Activated CD4-positive, alpha-beta T cell treated with anti-CD3 and anti-CD28 coated beads, Interleukin-2, amount 10 ng/mL, durations not matched to agents 7 days and 5 days (primary cell): ENCODE results near the gene PLXDC2. TPM values are rescaled to one million over a fixed set of nuclear protein-coding genes. Genes with fewer than 3 reads are reported as not detected.

Experiments
- CTCF ChIA-PET: fragments of 350-600 bp; sonication (Branson Sonifier 250); formaldehyde crosslinking; loops from one replicate; lab custom pipeline; 2021; ENCODE audit warnings: antibody characterized with exemption; lab: Charles Lee
- POLR2A ChIA-PET: fragments of 350-600 bp; sonication (Branson Sonifier 250); formaldehyde crosslinking; loops from one replicate; lab custom pipeline; 2021; ENCODE audit warnings: antibody characterized with exemption; lab: Charles Lee
- DNase-seq: peaks from one replicate; pipeline ENCODE4 v3.0.0-alpha.2; 2020
- H3K27ac Mint-ChIP-seq: one replicate; pipeline ENCODE4 v1.8.0; 2021; ENCODE audit warnings: mild to moderate bottlenecking, moderate library complexity, mixed read lengths
- H3K27me3 Mint-ChIP-seq: one replicate; pipeline ENCODE4 v1.8.0; 2021; ENCODE audit warnings: mixed read lengths
- H3K36me3 Mint-ChIP-seq: one replicate; pipeline ENCODE4 v1.8.0; 2021; ENCODE audit warnings: low read depth, mixed read lengths
- H3K4me1 Mint-ChIP-seq: one replicate; pipeline ENCODE4 v1.8.0; 2021; ENCODE audit warnings: mixed read lengths
- H3K4me3 Mint-ChIP-seq: one replicate; pipeline ENCODE4 v1.8.0; 2021; ENCODE audit warnings: mild to moderate bottlenecking, moderate library complexity, mixed read lengths
- H3K9me3 Mint-ChIP-seq: one replicate; pipeline ENCODE4 v1.8.0; 2021; ENCODE audit warnings: mixed read lengths
- total RNA-seq, 2 experiments: library from RNA; stranded (reverse); gene quantifications; one replicate each; pipeline ENCODE4 v1.2.3, GENCODE V29; 2021

The PLXDC2 gene
- total RNA-seq, 2 experiments from 2014 or later = not detected

- Mint-ChIP-seq H3K27me3 (no peaks in the 10 kb centered on the region), H3K27ac (no peak overlapping the region), H3K36me3 (no peaks in the 10 kb centered on the region), H3K4me3 (no peak overlapping the region), H3K4me1 (no peaks in the 10 kb centered on the region), H3K9me3 (peaks cover 5% of the 10 kb centered on the region)
- POLR2A ChIA-PET = no interaction called here
- CTCF ChIA-PET = no interaction called here
- no peak for DNase-seq
Measured at GRCh38 chr10:19930936-19931893, 115.0 kb downstream of the PLXDC2 start.

- POLR2A ChIA-PET = no interaction called here
- CTCF ChIA-PET = no interaction called here
- H3K27me3 Mint-ChIP-seq = no peaks in the 10 kb centered on the region
- H3K27ac Mint-ChIP-seq = no peak overlapping the region
- H3K4me1 Mint-ChIP-seq = no peaks in the 10 kb centered on the region
- peaks cover 5% of the 10 kb centered on the region for H3K9me3 Mint-ChIP-seq
- H3K4me3 Mint-ChIP-seq = no peak overlapping the region
- no peaks in the 10 kb centered on the region for H3K36me3 Mint-ChIP-seq
- DNase-seq = no peak
Measured at GRCh38 chr10:19931894-19932590, 115.8 kb downstream of the PLXDC2 start.

GRCh38 chr10:19932806-19933371, 116.7 kb downstream of the PLXDC2 start:
- POLR2A ChIA-PET = no interaction called here

DNA sequence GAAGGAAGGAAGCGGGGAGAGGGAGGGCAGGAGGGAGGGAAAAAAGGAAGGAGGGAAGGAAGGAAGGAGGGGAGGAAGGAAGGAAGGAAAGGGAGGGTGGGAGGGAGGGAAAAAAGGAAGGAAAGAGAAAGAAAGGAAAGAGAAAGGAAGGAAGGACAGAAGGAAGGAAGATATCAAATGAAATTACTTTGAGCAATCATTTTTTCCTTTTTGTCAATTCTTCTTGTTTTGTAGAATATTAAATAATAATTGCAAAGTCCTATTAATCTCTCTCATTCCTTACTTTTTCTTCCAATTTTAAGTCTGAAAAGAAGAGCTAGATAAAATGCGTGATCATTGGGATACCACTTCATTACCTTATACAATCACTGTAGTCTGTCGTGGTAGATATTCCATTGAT, 117.5 kb downstream of the PLXDC2 start:
- no peak overlapping the region for H3K27ac Mint-ChIP-seq
- H3K9me3 Mint-ChIP-seq = peaks cover 6% of the 10 kb centered on the region
- H3K27me3 Mint-ChIP-seq = no peaks in the 10 kb centered on the region
- H3K4me1 Mint-ChIP-seq = no peaks in the 10 kb centered on the region
- no peaks in the 10 kb centered on the region for H3K36me3 Mint-ChIP-seq
- CTCF ChIA-PET = interaction anchor here (1.1 kb wide), 1 partner anchor 35 kb away, joined by 3 read pairs; no protein-coding TSS in a partner anchor
- POLR2A ChIA-PET = no interaction called here
- no peak for DNase-seq
- no peak overlapping the region for H3K4me3 Mint-ChIP-seq

More at GRCh38 chr10:19932806-19933371, 116.7 kb downstream of the PLXDC2 start:
- peaks cover 5% of the 10 kb centered on the region for H3K9me3 Mint-ChIP-seq
- no peaks in the 10 kb centered on the region for H3K4me1 Mint-ChIP-seq
- H3K36me3 Mint-ChIP-seq = no peaks in the 10 kb centered on the region
- no peak overlapping the region for H3K27ac Mint-ChIP-seq
- no peaks in the 10 kb centered on the region for H3K27me3 Mint-ChIP-seq
- CTCF ChIA-PET = no interaction called here
- no peak overlapping the region for H3K4me3 Mint-ChIP-seq
- no peak for DNase-seq

GRCh38 chr10:19935176-19935575, 118.9 kb downstream of the PLXDC2 start:
- Mint-ChIP-seq H3K27me3 (no peaks in the 10 kb centered on the region), H3K4me1 (no peaks in the 10 kb centered on the region), H3K36me3 (no peaks in the 10 kb centered on the region), H3K9me3 (peaks cover 4% of the 10 kb centered on the region), H3K4me3 (no peak overlapping the region), H3K27ac (no peak overlapping the region)
- DNase-seq = no peak
- CTCF ChIA-PET = no interaction called here
- POLR2A ChIA-PET = no interaction called here

- H3K9me3 Mint-ChIP-seq = peaks cover 4% of the 10 kb centered on the region
- no peak for DNase-seq
- H3K4me3 Mint-ChIP-seq = no peak overlapping the region
- ChIA-PET POLR2A (no interaction called here), CTCF (no interaction called here)
- H3K4me1 Mint-ChIP-seq = no peaks in the 10 kb centered on the region
- H3K27me3 Mint-ChIP-seq = no peaks in the 10 kb centered on the region
- no peak overlapping the region for H3K27ac Mint-ChIP-seq
- H3K36me3 Mint-ChIP-seq = no peaks in the 10 kb centered on the region
Measured at GRCh38 chr10:19936289-19936688, 120.1 kb downstream of the PLXDC2 start.

DNA sequence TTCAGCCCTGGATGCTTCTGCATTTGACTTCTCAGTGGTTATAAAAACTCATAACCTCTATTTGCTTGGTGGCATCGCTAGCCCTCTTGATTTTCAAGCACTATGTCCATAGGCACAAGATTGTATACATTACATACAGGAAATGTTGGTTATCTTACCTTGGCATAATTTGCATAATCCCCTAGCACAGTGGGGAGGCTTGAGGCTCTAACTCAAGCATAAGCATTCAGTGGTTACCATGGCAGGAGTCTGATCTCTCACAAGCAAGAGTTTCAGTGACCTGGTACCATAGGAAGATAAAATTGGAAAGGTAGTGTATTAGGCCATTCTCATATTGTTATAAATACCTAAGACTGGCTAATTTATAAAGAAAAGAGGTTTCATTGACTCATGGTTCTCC, 121.8 kb downstream of the PLXDC2 start:
- POLR2A ChIA-PET = no interaction called here
- CTCF ChIA-PET = no interaction called here
- no peaks in the 10 kb centered on the region for H3K36me3 Mint-ChIP-seq
- no peak overlapping the region for H3K27ac Mint-ChIP-seq
- H3K4me3 Mint-ChIP-seq = no peak overlapping the region
- H3K27me3 Mint-ChIP-seq = no peaks in the 10 kb centered on the region
- H3K4me1 Mint-ChIP-seq = no peaks in the 10 kb centered on the region
- peaks cover 2% of the 10 kb centered on the region for H3K9me3 Mint-ChIP-seq
- DNase-seq = no peak

- ChIA-PET POLR2A (no interaction called here), CTCF (no interaction called here)
- Mint-ChIP-seq H3K27ac (no peak overlapping the region), H3K36me3 (no peaks in the 10 kb centered on the region), H3K27me3 (no peaks in the 10 kb centered on the region), H3K9me3 (peaks cover 2% of the 10 kb centered on the region), H3K4me1 (no peaks in the 10 kb centered on the region), H3K4me3 (no peak overlapping the region)
- DNase-seq = no peak
Measured at GRCh38 chr10:19941206-19941880, 125.1 kb downstream of the PLXDC2 start.

GRCh38 chr10:19944911-19945663, 128.9 kb downstream of the PLXDC2 start:
- DNase-seq = no peak
- ChIA-PET POLR2A (no interaction called here), CTCF (no interaction called here)
- Mint-ChIP-seq H3K4me3 (no peak overlapping the region), H3K27ac (no peak overlapping the region), H3K4me1 (no peaks in the 10 kb centered on the region), H3K9me3 (no peaks in the 10 kb centered on the region), H3K36me3 (no peaks in the 10 kb centered on the region), H3K27me3 (no peaks in the 10 kb centered on the region)

DNA sequence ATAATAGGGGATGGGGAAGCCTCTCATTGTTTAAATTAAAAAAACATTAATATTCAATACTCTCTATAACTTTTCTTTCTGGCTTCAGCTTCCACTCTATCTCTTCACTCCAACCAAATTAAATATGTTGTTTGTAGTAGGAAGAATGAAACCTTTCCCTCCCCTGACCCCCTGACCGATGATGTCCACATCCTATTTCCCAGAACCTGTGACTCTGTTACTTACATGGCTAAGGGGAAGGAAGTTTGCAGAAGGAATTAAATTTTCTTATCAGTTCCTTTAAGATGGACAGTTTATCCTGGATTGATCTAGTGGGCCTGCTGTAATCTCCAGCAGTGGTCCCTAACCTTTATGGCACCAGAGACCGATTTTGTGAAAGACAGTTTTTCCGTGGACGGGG, 130.0 kb downstream of the PLXDC2 start:
- Mint-ChIP-seq H3K36me3 (no peaks in the 10 kb centered on the region), H3K27ac (no peak overlapping the region), H3K4me3 (no peak overlapping the region), H3K27me3 (no peaks in the 10 kb centered on the region), H3K9me3 (no peaks in the 10 kb centered on the region), H3K4me1 (no peaks in the 10 kb centered on the region)
- no peak for DNase-seq
- ChIA-PET CTCF (no interaction called here), POLR2A (no interaction called here)

GRCh38 chr10:19946791-19947190, 130.6 kb downstream of the PLXDC2 start:
- H3K36me3 Mint-ChIP-seq = no peaks in the 10 kb centered on the region
- ChIA-PET POLR2A (no interaction called here), CTCF (no interaction called here)
- no peak overlapping the region for H3K27ac Mint-ChIP-seq
- H3K27me3 Mint-ChIP-seq = no peaks in the 10 kb centered on the region
- H3K4me3 Mint-ChIP-seq = no peak overlapping the region
- no peaks in the 10 kb centered on the region for H3K4me1 Mint-ChIP-seq
- H3K9me3 Mint-ChIP-seq = no peaks in the 10 kb centered on the region
- no peak for DNase-seq

GRCh38 chr10:19947215-19947614, 131.0 kb downstream of the PLXDC2 start:
- Mint-ChIP-seq H3K4me1 (no peaks in the 10 kb centered on the region), H3K27ac (no peak overlapping the region), H3K27me3 (no peaks in the 10 kb centered on the region), H3K36me3 (no peaks in the 10 kb centered on the region), H3K9me3 (no peaks in the 10 kb centered on the region), H3K4me3 (no peak overlapping the region)
- CTCF ChIA-PET = no interaction called here
- no peak for DNase-seq
- POLR2A ChIA-PET = no interaction called here
